Endothelial cell of umbilical vein (primary cell): ENCODE data around the gene GADL1. TPM values are rescaled to one million over a fixed set of nuclear protein-coding genes. Genes with fewer than 3 reads are reported as not detected.
A peak's percentile ranks its signal among the peaks of the same experiment; 100 is the strongest.

Source experiments
- BruUV-seq: library from RNA; stranded (reverse); fragments of 400-500 nt; replicated peaks from 2 replicates; lab custom pipeline; 2021; lab: Mats Ljungman, UMichigan
- CTCF ChIA-PET: fragments of 300-600, 350-600 bp; sonication (Branson Sonifier 250); formaldehyde crosslinking; loops from one replicate; lab custom pipeline; 2021; ENCODE audit warnings: antibody characterized with exemption, inconsistent platforms; lab: Charles Lee
- POLR2A ChIA-PET: fragments of 300-600, 350-600 bp; sonication (Branson Sonifier 250); formaldehyde crosslinking; loops from one replicate; lab custom pipeline; 2021; ENCODE audit warnings: antibody characterized with exemption, inconsistent platforms; lab: Charles Lee
- DNase-seq: peaks from one replicate; pipeline ENCODE4 v3.0.0-alpha.2; 2011; ENCODE audit warnings: low read depth, low spot score
- FAIRE-seq: peaks from 2 replicates; lab custom pipeline; 2011; peaks lifted over from hg19 to GRCh38; lab: Jason Lieb, UNC
- H2AFZ ChIP-seq: 2 replicates; pipeline ENCODE4 v1.6.0; 2012; ENCODE audit warnings: low read depth, low read length, control low read depth, inconsistent platforms
- H3K27ac ChIP-seq: 2 replicates; pipeline ENCODE4 v1.5.1; 2011; ENCODE audit warnings: low read depth, mild to moderate bottlenecking, control low read depth, low read length, moderate library complexity; ENCODE audit not compliant: insufficient read depth
- H3K27me3 ChIP-seq, 2 experiments: 2 replicates each; pipeline versions ENCODE4 v1.6.0 to v1.6.1; 2011; ENCODE audit warnings: low read length in 2 of 2, mixed read lengths in 1 of 2; ENCODE audit not compliant: control insufficient read depth in 2 of 2, insufficient read depth in 2 of 2
- H3K36me3 ChIP-seq, 2 experiments: 2 replicates in 1 of 2; 3 replicates in 1 of 2; pipeline ENCODE4 v1.5.1; 2011; ENCODE audit warnings: low read length in 2 of 2, mild to moderate bottlenecking in 1 of 2, moderate library complexity in 1 of 2; ENCODE audit not compliant: control insufficient read depth in 2 of 2, insufficient read depth in 2 of 2; ENCODE audit errors: extremely low read depth in 1 of 2
- H3K4me1 ChIP-seq: 3 replicates; pipeline ENCODE4 v1.5.1; 2011; ENCODE audit warnings: mild to moderate bottlenecking, low read length; ENCODE audit not compliant: control insufficient read depth, insufficient read depth; ENCODE audit errors: extremely low read depth
- H3K4me2 ChIP-seq: 2 replicates; pipeline ENCODE4 v1.6.1; 2011; ENCODE audit warnings: low read length, control low read depth, mixed read lengths; ENCODE audit not compliant: insufficient read depth
- H3K4me3 ChIP-seq, 3 experiments: fragments of 200-600 bp in 1 of 3; sonication (generic), shearing (Covaris generic) in 1 of 3; replicated peaks in 1 of 3; 2 replicates each; pipeline ENCODE4 v1.5.1; 2011 to 2016; ENCODE audit warnings: control low read depth in 3 of 3, low read length in 3 of 3, mild to moderate bottlenecking in 2 of 3, inconsistent platforms in 1 of 3, low read depth in 1 of 3, moderate library complexity in 1 of 3; ENCODE audit not compliant: insufficient read depth in 1 of 3
- H3K79me2 ChIP-seq: 2 replicates; pipeline ENCODE4 v1.6.0; 2012; ENCODE audit warnings: low read length, inconsistent platforms; ENCODE audit not compliant: control insufficient read depth, insufficient read depth
- H3K9ac ChIP-seq: replicated peaks from 2 replicates; pipeline ENCODE3; 2011; ENCODE audit warnings: low read length, control low read depth; ENCODE audit not compliant: insufficient read depth; ENCODE audit errors: extremely low read depth
- H3K9me1 ChIP-seq: replicated peaks from 3 replicates; pipeline ENCODE4 v1.6.0; 2011; ENCODE audit warnings: mild to moderate bottlenecking, low read length; ENCODE audit not compliant: control insufficient read depth, insufficient read depth; ENCODE audit errors: extremely low read depth
- H3K9me3 ChIP-seq: replicated peaks from 2 replicates; pipeline ENCODE4 v1.5.1; 2012; ENCODE audit warnings: low read length, inconsistent platforms; ENCODE audit not compliant: control insufficient read depth, insufficient read depth
- H4K20me1 ChIP-seq: replicated peaks from 2 replicates; pipeline ENCODE3; 2011; ENCODE audit warnings: mild to moderate bottlenecking, low read length; ENCODE audit not compliant: control insufficient read depth, insufficient read depth; ENCODE audit errors: extremely low read depth
- FOS ChIP-seq: IDR thresholded peaks from 2 replicates; pipeline ENCODE4 v1.6.1; 2011; ENCODE audit warnings: mild to moderate bottlenecking, low read length, moderate library complexity, borderline replicate concordance; ENCODE audit not compliant: insufficient read depth
- GATA2 ChIP-seq: IDR thresholded peaks from 2 replicates; pipeline ENCODE4 v1.7.0; 2011; ENCODE audit warnings: low read depth, mild to moderate bottlenecking, moderate library complexity, mixed read lengths, low read length; ENCODE audit not compliant: insufficient read length, insufficient read depth
- JUN ChIP-seq: IDR thresholded peaks from 2 replicates; pipeline ENCODE4 v1.6.1; 2011; ENCODE audit warnings: borderline replicate concordance, low read depth; ENCODE audit not compliant: insufficient read length, insufficient read depth
- MYC ChIP-seq: IDR thresholded peaks from one replicate; pipeline ENCODE4 v1.6.1; 2011; ENCODE audit warnings: mild to moderate bottlenecking, low read depth, low read length
- POLR2A ChIP-seq: IDR thresholded peaks from 2 replicates; pipeline ENCODE4 v1.6.1; 2012; ENCODE audit warnings: low read depth, mild to moderate bottlenecking, control low read depth, low read length
- POLR2AphosphoS5 ChIP-seq: IDR thresholded peaks from 2 replicates; pipeline ENCODE4 v1.6.1; 2012; ENCODE audit warnings: low read depth, mild to moderate bottlenecking, control low read depth, low read length, moderate library complexity; ENCODE audit not compliant: insufficient read depth
- dilution Hi-C: fragments of 300-500 bp; cut with MboI; formaldehyde crosslinking; loops from one replicate; pipeline ENCODE4 v1.15.0; 2019; ENCODE audit warnings: low sequenced_read_pairs; ENCODE audit not compliant: extremely low pct_ligation_motif_present
- intact Hi-C: fragments of 100-400 bp; cut with micrococcal nuclease; formaldehyde crosslinking; loops from one replicate; pipeline ENCODE4 v1.10.0; 2022
- polyA plus RNA-seq, 4 experiments: library from polyadenylated mRNA; depleted of rRNA in 3 of 4; stranded (reverse) in 3 of 4; unstranded in 1 of 4; fragments of >200 nt; gene quantifications; 2 replicates each; pipeline versions ENCODE4 v1.2.1 to v1.2.3, GENCODE V29; 2011 to 2012; ENCODE audit warnings: missing spikeins in 1 of 4
- total RNA-seq: library from RNA; stranded (reverse); gene quantifications from 2 replicates; pipeline ENCODE4 v1.2.3, GENCODE V29; 2021
- TF ChIP-seq, protein P1 (sequence below), 2 donors: IDR thresholded peaks; 1 replicate in 1 of 2; 2 replicates in 1 of 2; pipeline ENCODE4 v1.5.1; 2011; ENCODE audit warnings: low read length in 2 of 2, mild to moderate bottlenecking in 2 of 2, moderate library complexity in 2 of 2, control low read depth in 1 of 2, inconsistent platforms in 1 of 2, low read depth in 1 of 2; ENCODE audit not compliant: insufficient read depth in 1 of 2; ENCODE audit errors: extremely low read depth in 1 of 2

The GADL1 gene
- total and polyA plus RNA-seq, 2 donors (not counting 3 experiments of a cell fraction or from before 2014, with no cell fraction given): not detected

DNA sequence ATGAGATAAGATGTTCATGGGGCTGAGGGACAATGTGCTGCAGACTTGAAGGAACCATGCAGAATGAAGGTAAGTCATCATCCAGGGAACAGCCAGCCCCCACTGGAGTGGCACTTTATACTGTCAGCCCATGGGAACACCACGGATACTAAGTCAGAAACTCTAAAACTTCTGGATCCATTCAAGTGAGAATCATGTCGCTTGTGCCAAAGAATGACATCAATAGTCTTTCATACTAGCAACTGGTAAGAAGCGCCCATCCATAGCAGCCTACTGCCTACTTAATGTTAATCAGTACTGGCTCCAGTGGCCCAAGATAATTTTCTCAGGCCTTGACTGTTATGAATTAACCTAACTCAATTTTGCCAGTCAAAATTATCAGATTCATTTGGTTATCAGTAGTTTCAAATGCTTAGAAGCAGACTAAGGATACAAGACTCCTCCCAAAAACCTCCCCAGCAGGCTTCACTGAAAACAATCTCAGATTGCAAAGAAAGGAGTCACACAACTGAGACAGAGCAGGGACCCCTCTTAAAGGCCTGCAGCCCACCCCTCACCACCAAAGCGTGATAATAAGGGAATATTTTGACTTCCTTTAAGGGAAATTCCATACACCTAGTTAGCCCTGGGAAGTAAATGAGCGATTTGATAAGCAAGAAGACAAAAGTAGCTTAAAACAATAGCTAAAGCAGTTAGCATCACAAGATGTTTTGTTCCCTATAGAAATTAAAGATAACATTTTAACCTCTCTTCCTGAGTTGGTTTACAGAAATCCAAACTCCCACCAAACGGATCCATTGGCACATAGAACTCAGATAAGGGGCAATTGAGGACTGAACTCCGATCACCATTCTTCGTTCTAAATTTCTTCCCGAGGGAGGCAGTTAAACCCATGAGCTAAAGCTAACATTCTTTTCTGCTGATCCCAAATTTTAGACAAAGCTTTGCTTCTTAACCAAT lies 189.2 kb downstream of the GADL1 start:
- TF ChIP-seq, protein P1, sequence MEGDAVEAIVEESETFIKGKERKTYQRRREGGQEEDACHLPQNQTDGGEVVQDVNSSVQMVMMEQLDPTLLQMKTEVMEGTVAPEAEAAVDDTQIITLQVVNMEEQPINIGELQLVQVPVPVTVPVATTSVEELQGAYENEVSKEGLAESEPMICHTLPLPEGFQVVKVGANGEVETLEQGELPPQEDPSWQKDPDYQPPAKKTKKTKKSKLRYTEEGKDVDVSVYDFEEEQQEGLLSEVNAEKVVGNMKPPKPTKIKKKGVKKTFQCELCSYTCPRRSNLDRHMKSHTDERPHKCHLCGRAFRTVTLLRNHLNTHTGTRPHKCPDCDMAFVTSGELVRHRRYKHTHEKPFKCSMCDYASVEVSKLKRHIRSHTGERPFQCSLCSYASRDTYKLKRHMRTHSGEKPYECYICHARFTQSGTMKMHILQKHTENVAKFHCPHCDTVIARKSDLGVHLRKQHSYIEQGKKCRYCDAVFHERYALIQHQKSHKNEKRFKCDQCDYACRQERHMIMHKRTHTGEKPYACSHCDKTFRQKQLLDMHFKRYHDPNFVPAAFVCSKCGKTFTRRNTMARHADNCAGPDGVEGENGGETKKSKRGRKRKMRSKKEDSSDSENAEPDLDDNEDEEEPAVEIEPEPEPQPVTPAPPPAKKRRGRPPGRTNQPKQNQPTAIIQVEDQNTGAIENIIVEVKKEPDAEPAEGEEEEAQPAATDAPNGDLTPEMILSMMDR (IDR thresholded peaks at IDR 0.05; ENCODE audit: extremely low read depth in 1 of 2, insufficient read depth in 1 of 2, low read depth in 1 of 2, low read length in 2 of 2): no peak
- no peak for TF ChIP-seq MYC
- no peak for TF ChIP-seq POLR2A
- no peak for TF ChIP-seq FOS
- peak; percentile 10 for TF ChIP-seq POLR2AphosphoS5
- peak; percentile 20 for TF ChIP-seq JUN
- TF ChIP-seq GATA2: peak; percentile 40
- dilution Hi-C loops (no loop called here), intact Hi-C loops (loop anchor here (5.0 kb wide), 1 partner anchor 478 kb away; no protein-coding TSS in a partner anchor)
- peaks cover 23% of the 10 kb centered on the region for H3K4me1 ChIP-seq
- no peaks in the 10 kb centered on the region for H3K36me3 ChIP-seq
- no peak overlapping the region for H3K9ac ChIP-seq
- peak; percentile 77 for FAIRE-seq
- H3K9me3 ChIP-seq: no peaks in the 10 kb centered on the region
- no peak overlapping the region for H3K4me2 ChIP-seq
- peak; percentile 82 for DNase-seq
- no peak overlapping the region for H2AFZ ChIP-seq
- ChIA-PET CTCF (interaction anchor here (1.0 to 2.1 kb wide), 3 partner anchors 45 to 662 kb away, joined by 3 to 7 read pairs (median 3); no protein-coding TSS in a partner anchor), POLR2A (no interaction called here)
- no peaks in the 10 kb centered on the region for H3K27me3 ChIP-seq
- no peak overlapping the region for H3K4me3 ChIP-seq
- H3K9me1 ChIP-seq: no peaks in the 10 kb centered on the region
- H3K27ac ChIP-seq: peak overlapping the region; percentile 26
- BruUV-seq: TSS peak; percentile 5
- no peaks in the 10 kb centered on the region for H3K79me2 ChIP-seq
- no peaks in the 10 kb centered on the region for H4K20me1 ChIP-seq
